ENCODE results near the gene ZNF574. TPM values are rescaled to one million over a fixed set of nuclear protein-coding genes. Genes with fewer than 3 reads are reported as not detected.

ZNF574 gene
- total and polyA plus RNA-seq, 2 of the 8 experiments (the other 6 are each of a cell fraction or from before 2014, with no cell fraction given), result 27.0 to 38.8 TPM

DNA sequence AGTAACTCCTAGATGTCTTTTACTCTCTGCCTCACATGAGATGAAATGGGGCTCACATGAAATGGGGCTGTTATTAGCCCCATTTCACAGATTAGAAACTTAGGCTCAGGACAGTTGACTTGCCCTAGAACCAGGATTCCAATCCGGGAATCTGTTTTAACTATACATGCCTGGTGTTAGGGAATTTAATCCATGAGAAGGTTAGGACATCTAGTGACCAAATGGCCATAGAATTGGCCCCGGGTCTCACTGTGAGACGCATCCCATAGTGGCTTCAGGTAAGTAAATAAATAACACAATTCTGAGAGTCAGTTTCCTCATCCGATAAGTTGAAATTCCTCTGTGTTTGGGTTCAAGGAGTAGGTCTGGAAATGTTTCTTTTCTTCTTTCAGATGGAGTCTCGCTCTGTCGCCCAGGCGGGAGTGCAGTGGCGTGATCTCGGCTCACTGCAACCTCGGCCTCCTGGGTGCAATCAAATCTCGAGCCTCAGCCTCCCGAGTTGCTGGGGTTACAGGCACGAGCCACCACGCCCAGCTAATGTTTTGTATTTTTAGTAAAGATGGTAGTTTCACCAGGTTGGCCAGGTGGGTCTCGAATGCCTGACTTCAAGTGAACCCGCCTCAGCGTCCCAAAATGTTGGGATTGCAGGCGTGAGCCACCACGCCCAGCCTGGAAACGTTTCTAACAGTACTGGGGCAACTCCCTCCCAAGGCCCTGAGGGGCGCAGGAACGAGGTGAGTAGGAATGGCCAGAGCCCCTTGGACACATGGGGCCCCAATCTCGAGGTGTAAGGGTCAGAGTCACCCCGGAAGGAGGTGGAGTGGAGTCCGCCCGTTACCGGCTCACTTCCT, 1.2 kb upstream of the ZNF574 start:
- H3K23ac ChIP-seq (ENCODE audit: insufficient read length), result no peak overlapping the region
- H3K14ac ChIP-seq (ENCODE audit: insufficient read length), result no peak overlapping the region
- H2AK5ac ChIP-seq (ENCODE audit: low read depth, low read length), result peak overlapping the region; percentile 86; the same call in 1 of the 2 replicates
- H2BK15ac ChIP-seq (ENCODE audit: low read length), result peak overlapping the region; percentile 81; the same call in 1 of the 2 replicates
- H3K4me1 ChIP-seq (replicated peaks in 1 of 4; ENCODE audit: control insufficient read depth in 3 of 4, insufficient read depth in 4 of 4, low read length in 3 of 4), result peaks cover 0 to 7% (median 3%) of the 10 kb centered on the region in 4 experiments; a peak in 5 of 7 replicates
- H3K27me3 ChIP-seq (replicated peaks in 1 of 4; ENCODE audit: control insufficient read depth in 3 of 4, extremely low read depth in 1 of 4, insufficient read depth in 3 of 4, low read length in 3 of 4), result no peaks in the 10 kb centered on the region
- peak overlapping the region; percentile 44 to 82 (median 66) for H3K4me3 ChIP-seq (ENCODE audit: extremely low read depth in 1 of 4, insufficient read depth in 2 of 4, low read depth in 3 of 4, low read length in 4 of 4)
- no peak overlapping the region for H2BK120ac ChIP-seq (replicated peaks; ENCODE audit: low read depth, low read length)
- peaks cover 20 to 26% of the 10 kb centered on the region in 2 experiments for H4K20me1 ChIP-seq (replicated peaks in 1 of 2; ENCODE audit: control insufficient read depth in 1 of 2, insufficient read depth in 2 of 2, low read length in 2 of 2)
- peaks cover 22 to 33% of the 10 kb centered on the region in 2 experiments for H3K79me2 ChIP-seq (ENCODE audit: control insufficient read depth in 1 of 2, insufficient read depth in 2 of 2, low read length in 2 of 2)
- CTCF ChIA-PET (ENCODE audit: partially characterized antibody), result no interaction called here
- peak in 1 of 2 experiments; percentile 56 for DNase-seq (ENCODE audit: low read depth in 1 of 2, low spot score in 2 of 2)
- peak overlapping the region; percentile 95; the same call in 1 of the 2 replicates for H4K8ac ChIP-seq (ENCODE audit: extremely low read depth, insufficient read depth, low read length)
- H2BK5ac ChIP-seq (ENCODE audit: low read depth, low read length), result peak overlapping the region; percentile 99
- no peak overlapping the region for H3K56ac ChIP-seq (replicated peaks; ENCODE audit: insufficient read length, low read depth, low read length)
- peaks cover 23% of the 10 kb centered on the region for H3K23me2 ChIP-seq (ENCODE audit: low read depth, low read length)
- peak overlapping the region; percentile 76 to 97 for H3K4me2 ChIP-seq (ENCODE audit: insufficient read depth in 1 of 2, low read depth in 2 of 2, low read length in 2 of 2)
- no peak overlapping the region for H2BK20ac ChIP-seq (ENCODE audit: low read length)
- peak overlapping the region in 3 of 4 experiments; percentile 91 to 97 (median 95); a peak in 6 of 7 replicates for H3K9ac ChIP-seq (replicated peaks in 1 of 4; ENCODE audit: extremely low read depth in 1 of 4, low read depth in 3 of 4, low read length in 3 of 4)
- no peak for FAIRE-seq
- H2BK12ac ChIP-seq (ENCODE audit: low read depth, low read length), result peak overlapping the region; percentile 98; the same call in 1 of the 2 replicates
- H3K36me3 ChIP-seq (ENCODE audit: control insufficient read depth in 2 of 4, insufficient read depth in 4 of 4, low read length in 3 of 4), result peaks cover 11 to 15% (median 14%) of the 10 kb centered on the region in 4 experiments; a peak in 7 of 8 replicates
- peak overlapping the region; percentile 85 for H4K5ac ChIP-seq (ENCODE audit: insufficient read length, low read depth, low read length)
- H3K27ac ChIP-seq (ENCODE audit: low read depth, low read length), result peak overlapping the region; percentile 96
- 90% methylated on average over 27 of the region's 27 CpGs; no CpG with 5 or more reads in 1 of the 2 experiments for WGBS, 2 experiments (ENCODE audit: extremely low coverage in 1 of 2, insufficient coverage in 1 of 2, insufficient read length in 1 of 2, insufficient replicate concordance in 2 of 2, low coverage in 1 of 2, low lambda C conversion rate in 2 of 2, missing lambda C conversion rate in 1 of 2)
- 0 out of 2 replicates have a peak overlapping the region, but pooled peaks have one; percentile 23 for H2AFZ ChIP-seq (ENCODE audit: low read length)
- no peak for TF ChIP-seq SP2 (IDR thresholded peaks at IDR 0.05; ENCODE audit: low read length)
- TF ChIP-seq SIRT6 (IDR thresholded peaks at IDR 0.05; ENCODE audit: low read length), result no peak
- TF ChIP-seq GTF2F1 (IDR thresholded peaks at IDR 0.05; ENCODE audit: borderline replicate concordance, low read depth, low read length), result no peak
- TF ChIP-seq RXRA (IDR thresholded peaks at IDR 0.05; ENCODE audit: insufficient read depth, low read depth, low read length), result no peak
- TF ChIP-seq TEAD4 (IDR thresholded peaks at IDR 0.05; ENCODE audit: low read depth, low read length), result no peak
- no peak for TF ChIP-seq ASH2L (IDR thresholded peaks at IDR 0.05; ENCODE audit: low read length)
- TF ChIP-seq SP1 (IDR thresholded peaks at IDR 0.05; ENCODE audit: low read depth, low read length), result no peak
- TF ChIP-seq HDAC2 (IDR thresholded peaks at IDR 0.05; ENCODE audit: borderline replicate concordance in 1 of 2, low read depth in 2 of 2, low read length in 2 of 2), result no peak
- no peak for TF ChIP-seq TAF7 (optimal IDR thresholded peaks at IDR 0.05; ENCODE audit: borderline replicate concordance, low read depth, low read length)
- no peak for TF ChIP-seq CBX5 (IDR thresholded peaks at IDR 0.05; ENCODE audit: low read depth, low read length)
- TF ChIP-seq RBBP5 (IDR thresholded peaks at IDR 0.05; ENCODE audit: borderline replicate concordance, low read depth, low read length), result no peak
- TF ChIP-seq HDAC6 (IDR thresholded peaks at IDR 0.05; ENCODE audit: low read depth, low read length), result no peak
- H3K9me3 ChIP-seq (ENCODE audit: insufficient read depth in 2 of 2, low read depth in 1 of 2, low read length in 1 of 2), result no peaks in the 10 kb centered on the region
- POLR2A ChIA-PET (ENCODE audit: partially characterized antibody), result no interaction called here
- peaks cover 11% of the 10 kb centered on the region for H3K79me1 ChIP-seq (ENCODE audit: low read depth, low read length)
- H4K91ac ChIP-seq (replicated peaks; ENCODE audit: insufficient read length, low read length), result peak overlapping the region; percentile 11
- H3K4ac ChIP-seq (replicated peaks; ENCODE audit: insufficient read length, low read depth, low read length), result peak overlapping the region; percentile 64
- H3K18ac ChIP-seq (ENCODE audit: extremely low read depth, low read length), result peak overlapping the region; percentile 99
